Ascending aorta (tissue), 2 donors: Measurements from ENCODE around the gene BCL2L11. TPM values are rescaled to one million over a fixed set of nuclear protein-coding genes. Genes with fewer than 3 reads are reported as not detected.

Source experiments
- DNase-seq, 2 donors: peaks; one replicate each; pipeline ENCODE4 v3.0.0-alpha.2; 2019; ENCODE audit warnings: low spot score in 2 of 2
- H3K27ac ChIP-seq, 2 donors: fragments of 200-600 bp; sonication (generic); one replicate each; pipeline ENCODE4 v1.5.1; 2016 to 2017; ENCODE audit warnings: mild to moderate bottlenecking in 1 of 2
- H3K27me3 ChIP-seq: fragments of 200-600 bp; sonication (generic); one replicate; pipeline ENCODE4 v1.5.1; 2017
- H3K36me3 ChIP-seq, 2 donors: fragments of 200-600 bp; sonication (generic); one replicate each; pipeline ENCODE4 v1.5.1; 2016
- H3K4me1 ChIP-seq, 2 donors: fragments of 200-600 bp; sonication (generic); one replicate each; pipeline ENCODE4 v1.5.1; 2016 to 2017; ENCODE audit warnings: mild to moderate bottlenecking in 1 of 2
- H3K4me3 ChIP-seq, 2 donors: fragments of 200-600 bp; sonication (generic); one replicate each; pipeline ENCODE4 v1.5.1; 2016 to 2017; ENCODE audit warnings: mild to moderate bottlenecking in 1 of 2
- H3K9me3 ChIP-seq, 2 donors: fragments of 200-600 bp; sonication (generic); one replicate each; pipeline ENCODE4 v1.5.1; 2016
- CTCF ChIP-seq, 3 experiments: fragments of 200-600 bp in 2 of 3; fragments of 450-650 bp in 1 of 3; sonication (generic) in 2 of 3; IDR thresholded peaks; one replicate each; pipeline ENCODE4 v1.5.1; 2016 to 2019; ENCODE audit warnings: antibody characterized with exemption in 3 of 3, mild to moderate bottlenecking in 1 of 3, moderate library complexity in 1 of 3
- intact Hi-C: fragments of 100-400 bp; cut with DNase I; formaldehyde crosslinking; loops from one replicate; pipeline ENCODE4 v1.15.1; 2023
- total RNA-seq: library from RNA; depleted of rRNA; stranded (reverse); fragments of >200 nt; gene quantifications from one replicate; pipeline ENCODE4 v1.1.0, GENCODE V29; 2016

The BCL2L11 gene
- total RNA-seq, 1 donor from 2014 or later = 3.5 TPM

DNA sequence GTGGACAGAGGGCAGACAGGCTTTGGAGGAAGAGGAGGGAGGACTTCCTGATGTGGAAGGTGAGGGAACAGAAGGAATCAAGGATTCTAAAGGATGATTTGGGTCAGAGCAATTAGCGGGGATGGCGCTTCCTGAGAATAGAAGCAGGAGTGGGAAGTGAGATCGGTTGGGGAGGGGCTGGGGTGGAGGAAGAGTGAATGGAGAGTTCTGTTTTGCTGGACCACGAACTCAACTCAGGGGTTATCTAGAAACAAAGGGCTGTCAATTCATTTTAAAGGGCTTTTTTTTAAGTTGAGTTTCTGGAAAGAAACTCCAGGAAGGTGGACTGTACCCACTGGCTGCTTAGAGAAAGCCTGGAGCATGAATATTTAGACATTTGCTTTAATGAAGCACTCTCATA, 54.9 kb downstream of the BCL2L11 start:
- Histone ChIP-seq H3K9me3 (no peaks in the 10 kb centered on the region), H3K27ac (no peak overlapping the region), H3K27me3 (no peaks in the 10 kb centered on the region), H3K4me1 (no peaks in the 10 kb centered on the region), H3K36me3 (no peaks in the 10 kb centered on the region), H3K4me3 (no peak overlapping the region)
- no peak for TF ChIP-seq CTCF (IDR thresholded peaks at IDR 0.05)
- intact Hi-C loops = no loop called here
- no peak for DNase-seq

GRCh38 chr2:111176388-111176787, 55.7 kb downstream of the BCL2L11 start:
- Histone ChIP-seq H3K27me3 (no peaks in the 10 kb centered on the region), H3K4me1 (no peaks in the 10 kb centered on the region), H3K4me3 (no peak overlapping the region), H3K27ac (no peak overlapping the region), H3K36me3 (no peaks in the 10 kb centered on the region), H3K9me3 (no peaks in the 10 kb centered on the region)
- no peak for TF ChIP-seq CTCF (IDR thresholded peaks at IDR 0.05)
- DNase-seq = no peak
- intact Hi-C loops = no loop called here

- no peaks in the 10 kb centered on the region for H3K9me3 ChIP-seq
- H3K4me3 ChIP-seq = no peak overlapping the region
- no peaks in the 10 kb centered on the region for H3K4me1 ChIP-seq
- no peaks in the 10 kb centered on the region for H3K27me3 ChIP-seq
- intact Hi-C loops = no loop called here
- H3K36me3 ChIP-seq = no peaks in the 10 kb centered on the region
- H3K27ac ChIP-seq = no peak overlapping the region
- no peak for DNase-seq
- no peak for TF ChIP-seq CTCF (IDR thresholded peaks at IDR 0.05)
Observed at GRCh38 chr2:111176867-111177266, 56.2 kb downstream of the BCL2L11 start.

DNA sequence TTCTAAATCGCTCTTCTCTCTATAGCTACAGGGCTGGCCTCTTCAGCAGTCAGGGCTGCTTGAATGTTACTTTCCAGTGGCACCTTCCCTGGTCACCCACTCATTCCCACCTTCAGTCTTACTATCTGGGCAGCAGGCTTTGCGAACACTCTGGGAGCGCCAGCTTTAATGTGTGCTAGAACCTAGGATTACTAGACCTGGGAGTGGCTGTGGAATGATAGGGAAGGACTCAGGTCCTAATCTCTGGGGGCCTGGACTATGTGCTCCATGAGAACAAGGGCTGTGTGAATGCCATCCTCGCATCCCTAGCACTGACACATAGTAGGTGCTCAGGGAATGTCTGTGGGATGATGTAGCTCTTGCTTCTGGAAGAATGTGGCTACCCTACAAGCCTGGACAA, 57.6 kb downstream of the BCL2L11 start:
- TF ChIP-seq CTCF (IDR thresholded peaks at IDR 0.05) = no peak
- Histone ChIP-seq H3K4me3 (no peak overlapping the region), H3K36me3 (no peaks in the 10 kb centered on the region), H3K9me3 (no peaks in the 10 kb centered on the region), H3K27ac (no peak overlapping the region), H3K27me3 (no peaks in the 10 kb centered on the region), H3K4me1 (no peaks in the 10 kb centered on the region)
- DNase-seq = no peak
- intact Hi-C loops = no loop called here

DNA sequence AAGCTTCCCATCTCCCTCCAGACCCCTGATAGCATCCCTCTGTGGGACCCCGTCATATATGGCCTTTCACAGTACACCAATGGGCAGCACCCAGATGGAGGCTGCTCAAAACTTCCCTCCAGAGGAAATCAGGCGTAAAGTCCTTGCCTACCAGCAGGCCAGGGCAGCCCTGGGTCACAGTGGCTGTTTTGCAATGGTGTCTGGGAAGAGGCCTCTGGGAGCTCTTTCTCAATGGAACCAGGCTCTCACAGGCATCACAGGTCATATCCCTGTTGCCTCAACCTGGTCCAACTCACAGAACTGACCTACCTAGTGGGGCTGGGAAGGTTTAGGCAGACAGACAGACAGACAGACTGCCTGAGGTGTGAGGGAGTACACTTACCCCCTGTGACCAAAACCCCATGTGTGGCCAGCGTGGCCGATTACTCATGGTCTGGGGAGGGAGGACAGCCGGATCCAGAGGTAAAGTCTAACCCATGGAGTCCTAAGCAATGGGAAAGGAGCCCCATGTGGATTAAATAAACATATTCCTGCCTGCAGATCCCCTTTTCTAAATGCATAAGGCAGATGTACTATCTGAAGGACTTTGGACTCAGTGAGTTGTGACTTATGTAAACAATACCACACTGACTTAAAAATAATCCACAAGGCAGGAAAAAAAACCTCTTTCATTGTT, 58.2 kb downstream of the BCL2L11 start:
- intact Hi-C loops = no loop called here
- H3K9me3 ChIP-seq = no peaks in the 10 kb centered on the region
- H3K4me1 ChIP-seq = no peaks in the 10 kb centered on the region
- no peak for DNase-seq
- no peaks in the 10 kb centered on the region for H3K27me3 ChIP-seq
- no peak for TF ChIP-seq CTCF (IDR thresholded peaks at IDR 0.05)
- no peaks in the 10 kb centered on the region for H3K36me3 ChIP-seq
- no peak overlapping the region for H3K4me3 ChIP-seq
- H3K27ac ChIP-seq = no peak overlapping the region

DNA sequence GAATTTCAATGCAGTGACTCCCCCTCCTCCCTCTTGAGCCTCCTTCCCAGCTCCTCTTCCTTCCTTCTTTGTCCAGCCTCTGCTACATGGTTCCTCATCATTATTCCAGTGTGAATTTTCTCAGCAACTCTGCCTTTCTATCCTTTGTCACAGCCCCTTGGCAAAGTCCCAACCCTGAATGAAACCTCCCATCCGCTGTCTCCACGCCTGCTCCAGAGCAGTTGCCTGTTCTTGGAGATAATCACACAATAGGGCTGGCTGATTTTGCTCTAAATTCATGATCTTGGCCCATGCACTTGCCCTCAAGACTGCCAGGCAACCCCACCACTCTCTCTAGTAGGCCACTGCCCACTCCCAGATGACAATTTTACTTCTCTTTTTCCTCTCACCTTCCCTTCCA, 61.4 kb downstream of the BCL2L11 start:
- Histone ChIP-seq H3K9me3 (no peaks in the 10 kb centered on the region), H3K4me3 (no peak overlapping the region), H3K27ac (no peak overlapping the region), H3K27me3 (no peaks in the 10 kb centered on the region), H3K4me1 (peaks cover 0 to 8% of the 10 kb centered on the region in 2 donors), H3K36me3 (no peaks in the 10 kb centered on the region)
- intact Hi-C loops = no loop called here
- TF ChIP-seq CTCF (IDR thresholded peaks at IDR 0.05) = no peak
- peak in 1 of 2 donors; percentile 35 for DNase-seq
